Activated naive CD8-positive, alpha-beta T cell treated with anti-CD3 and anti-CD28 coated beads, Interleukin-2, amount 10 ng/mL, durations not matched to agents 7 days and 5 days (primary cell): ENCODE measurements around the gene KLF14. TPM values are rescaled to one million over a fixed set of nuclear protein-coding genes. Genes with fewer than 3 reads are reported as not detected.
"Not testable (repeated sequence)": the region's sequence is repeated elsewhere in the genome, so short reads cannot be mapped to it uniquely, and the experiment has no call there.

Experiments used
- ATAC-seq: fragments of 150-1000 bp; cut with Tn5 transposase; one replicate; pipeline ENCODE4 v1.10.0; 2021; ENCODE audit warnings: low read depth, moderate library complexity
- POLR2A ChIA-PET: fragments of 350-600 bp; sonication (Branson Sonifier 250); formaldehyde crosslinking; loops from one replicate; lab custom pipeline; 2021; ENCODE audit warnings: antibody characterized with exemption; lab: Charles Lee
- DNase-seq: peaks from one replicate; pipeline ENCODE4 v3.0.0; 2021
- H3K27ac Mint-ChIP-seq: one replicate; pipeline ENCODE4 v1.8.0; 2022; ENCODE audit warnings: mild to moderate bottlenecking, mixed read lengths
- H3K27me3 Mint-ChIP-seq: one replicate; pipeline ENCODE4 v1.8.0; 2022; ENCODE audit warnings: mild to moderate bottlenecking, moderate library complexity, mixed read lengths
- H3K36me3 Mint-ChIP-seq: one replicate; pipeline ENCODE4 v1.8.0; 2021; ENCODE audit warnings: mild to moderate bottlenecking, mixed read lengths
- H3K4me1 Mint-ChIP-seq: one replicate; pipeline ENCODE4 v1.8.0; 2021; ENCODE audit warnings: mixed read lengths
- H3K4me3 Mint-ChIP-seq: one replicate; pipeline ENCODE4 v1.8.0; 2022; ENCODE audit warnings: mild to moderate bottlenecking, moderate library complexity, mixed read lengths
- H3K9me3 Mint-ChIP-seq: one replicate; pipeline ENCODE4 v1.8.0; 2021; ENCODE audit warnings: mixed read lengths
- total RNA-seq, 2 experiments: library from RNA; stranded (reverse); gene quantifications; one replicate each; pipeline ENCODE4 v1.2.3, GENCODE V29; 2021

KLF14 gene
- not detected for total RNA-seq

- POLR2A ChIA-PET = interaction anchor here (0.5 kb wide), 1 partner anchor 343 kb away, joined by 3 read pairs; no protein-coding TSS in a partner anchor
- Mint-ChIP-seq H3K36me3 (no peaks in the 10 kb centered on the region), H3K4me1 (peaks cover 12% of the 10 kb centered on the region), H3K9me3 (peaks cover 4% of the 10 kb centered on the region), H3K27me3 (peaks cover 84% of the 10 kb centered on the region), H3K4me3 (peak within 1 kb of the TSS; percentile 82), H3K27ac (peak within 1 kb of the TSS; percentile 50)
- DNase-seq = peak; percentile 67
- ATAC-seq = peak; percentile 60
Measured at GRCh38 chr7:130733931-130734814, at the start of gene KLF14. Gene KLF14, minus strand, starts transcription at chr7:130734207. Its CDS starts 174 bp downstream, at chr7:130734033.

GRCh38 chr7:130781346-130781745 lies 47.3 kb upstream of the KLF14 start:
- H3K27ac Mint-ChIP-seq = no peak overlapping the region
- DNase-seq (no peak), ATAC-seq (no peak)
- peaks cover 35% of the 10 kb centered on the region for H3K27me3 Mint-ChIP-seq
- H3K4me3 Mint-ChIP-seq = no peak overlapping the region
- H3K4me1 Mint-ChIP-seq = no peaks in the 10 kb centered on the region
- H3K36me3 Mint-ChIP-seq = no peaks in the 10 kb centered on the region
- POLR2A ChIA-PET = no interaction called here
- H3K9me3 Mint-ChIP-seq = peaks cover 6% of the 10 kb centered on the region

DNA sequence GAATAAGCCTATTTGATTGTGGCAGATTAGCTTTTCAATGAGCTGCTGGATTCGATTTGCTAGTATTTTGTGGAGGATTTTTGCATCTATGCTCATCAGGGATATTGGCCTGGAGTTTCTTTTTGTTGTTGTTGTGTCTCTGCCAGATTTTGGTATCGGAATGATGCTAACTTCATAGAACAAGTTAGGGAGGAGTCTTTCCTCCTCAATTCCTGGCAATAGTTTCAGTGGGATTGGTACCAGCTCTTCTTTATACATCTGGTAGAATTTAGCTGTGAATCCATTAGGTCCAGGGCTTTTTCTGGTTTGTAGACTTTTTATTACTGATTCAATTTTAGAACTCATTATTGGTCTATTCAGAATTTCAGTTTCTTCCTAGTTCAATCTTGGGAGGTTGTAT lies 43.4 kb upstream of the KLF14 start:
- Mint-ChIP-seq H3K4me3 (no peak overlapping the region), H3K27ac (no peak overlapping the region), H3K27me3 (peaks cover 30% of the 10 kb centered on the region), H3K4me1 (no peaks in the 10 kb centered on the region), H3K9me3 (peaks cover 7% of the 10 kb centered on the region), H3K36me3 (no peaks in the 10 kb centered on the region)
- POLR2A ChIA-PET = no interaction called here
- DNase-seq = no peak
- no peak for ATAC-seq

DNA sequence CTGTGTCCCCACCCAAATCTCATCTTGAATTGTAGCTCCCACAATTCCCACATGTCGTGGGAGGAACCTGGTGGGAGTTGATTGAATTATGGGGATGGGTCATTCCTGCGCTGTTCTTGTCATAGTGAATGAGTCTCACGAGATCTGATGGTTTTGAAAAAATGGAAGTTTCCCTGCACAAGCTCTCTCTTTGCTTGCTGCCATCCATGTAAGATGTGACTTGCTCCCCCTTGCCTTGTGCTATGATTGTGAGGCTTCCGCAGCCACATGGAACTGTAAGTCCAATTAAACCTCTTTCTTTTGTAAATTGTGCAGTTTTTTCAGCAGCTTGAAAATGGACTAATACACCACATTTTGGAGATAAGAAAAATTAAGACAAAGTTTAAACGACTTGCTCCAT lies 38.4 kb upstream of the KLF14 start:
- H3K36me3 Mint-ChIP-seq, DNase-seq, POLR2A ChIA-PET, H3K4me1 Mint-ChIP-seq, H3K4me3 Mint-ChIP-seq, ATAC-seq, H3K27ac Mint-ChIP-seq: not testable (repeated sequence)
- H3K9me3 Mint-ChIP-seq = peaks cover 12% of the 10 kb centered on the region
- peaks cover 21% of the 10 kb centered on the region for H3K27me3 Mint-ChIP-seq

DNA sequence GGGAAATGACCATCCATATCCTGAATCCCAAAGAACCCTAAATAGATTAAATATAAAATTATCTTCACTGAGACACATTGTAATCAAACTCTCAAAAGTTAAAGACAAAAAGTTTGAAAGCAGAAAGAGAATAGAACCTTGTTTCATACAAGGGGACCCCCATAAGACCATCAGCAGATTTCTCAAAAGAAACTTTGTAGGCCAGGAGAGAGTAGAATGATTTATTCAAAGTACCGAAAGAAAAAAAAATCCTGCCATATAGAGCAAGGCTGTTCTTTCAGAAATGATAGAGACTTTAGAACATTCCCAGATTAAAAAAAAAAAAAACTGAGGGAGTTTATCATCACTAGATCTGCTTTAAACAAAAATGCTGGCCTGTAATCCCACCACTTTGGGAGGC lies 34.8 kb upstream of the KLF14 start:
- DNase-seq (no peak), ATAC-seq (no peak)
- H3K36me3 Mint-ChIP-seq = peaks cover 2% of the 10 kb centered on the region
- H3K27me3 Mint-ChIP-seq = peaks cover 21% of the 10 kb centered on the region
- POLR2A ChIA-PET = no interaction called here
- no peak overlapping the region for H3K4me3 Mint-ChIP-seq
- H3K9me3 Mint-ChIP-seq = peaks cover 13% of the 10 kb centered on the region
- no peak overlapping the region for H3K27ac Mint-ChIP-seq
- H3K4me1 Mint-ChIP-seq = no peaks in the 10 kb centered on the region

DNA sequence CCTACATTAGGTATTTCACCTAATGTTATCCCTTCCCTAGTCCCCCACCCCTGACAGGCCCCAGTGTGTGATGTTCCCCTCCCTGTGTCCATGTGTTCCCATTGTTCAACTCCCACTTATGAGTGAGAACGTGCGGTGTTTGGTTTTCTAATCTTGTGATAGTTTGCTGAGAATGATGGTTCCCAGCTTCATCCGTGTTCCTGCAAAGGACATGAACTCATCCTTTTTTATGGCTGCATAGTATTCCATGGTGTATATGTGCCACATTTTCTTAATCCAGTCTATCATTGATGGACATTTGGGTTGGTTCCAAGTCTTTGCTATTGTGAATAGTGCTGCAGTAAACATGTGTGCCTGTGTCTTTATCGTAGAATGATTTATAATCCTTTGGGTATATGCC lies 30.6 kb upstream of the KLF14 start:
- ATAC-seq, H3K9me3 Mint-ChIP-seq, H3K4me3 Mint-ChIP-seq, DNase-seq, H3K4me1 Mint-ChIP-seq, POLR2A ChIA-PET, H3K36me3 Mint-ChIP-seq, H3K27ac Mint-ChIP-seq: not testable (repeated sequence)
- H3K27me3 Mint-ChIP-seq = peaks cover 19% of the 10 kb centered on the region

DNA sequence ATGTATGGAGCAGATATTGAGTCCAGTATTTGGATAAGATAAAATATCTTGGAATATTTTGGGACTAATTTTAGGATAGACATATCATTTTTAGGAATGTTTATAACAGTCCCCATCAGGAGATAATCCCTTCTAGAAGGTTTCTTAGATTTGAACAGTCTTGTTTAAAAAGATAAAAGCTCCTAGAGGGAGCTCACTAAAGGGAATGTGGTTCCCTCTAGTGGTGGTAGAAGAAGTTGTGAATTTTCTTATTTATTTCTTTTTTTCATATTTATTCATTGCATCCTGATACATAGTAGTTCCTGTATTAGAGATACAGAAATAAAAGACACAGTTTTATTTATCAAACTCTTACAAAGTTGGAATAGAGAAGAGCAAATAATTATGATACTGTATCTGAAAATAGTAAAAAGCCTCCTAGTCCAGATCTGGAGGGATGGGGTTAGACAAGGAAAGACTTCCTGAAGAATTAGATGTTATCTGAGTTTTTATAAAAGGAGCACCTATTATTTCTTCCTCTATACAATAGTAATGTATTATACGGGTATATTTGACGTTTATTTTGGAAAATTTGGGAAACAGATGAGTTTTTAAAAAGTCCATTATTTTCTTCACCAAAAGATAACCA lies 24.5 kb upstream of the KLF14 start:
- DNase-seq = no peak
- Mint-ChIP-seq H3K9me3 (no peaks in the 10 kb centered on the region), H3K4me1 (no peaks in the 10 kb centered on the region), H3K36me3 (no peaks in the 10 kb centered on the region), H3K4me3 (no peak overlapping the region), H3K27me3 (peaks cover 12% of the 10 kb centered on the region), H3K27ac (no peak overlapping the region)
- peak; percentile 30 for ATAC-seq
- POLR2A ChIA-PET = interaction anchor here (0.7 kb wide), 1 partner anchor 686 kb away, joined by 4 read pairs; no protein-coding TSS in a partner anchor

DNA sequence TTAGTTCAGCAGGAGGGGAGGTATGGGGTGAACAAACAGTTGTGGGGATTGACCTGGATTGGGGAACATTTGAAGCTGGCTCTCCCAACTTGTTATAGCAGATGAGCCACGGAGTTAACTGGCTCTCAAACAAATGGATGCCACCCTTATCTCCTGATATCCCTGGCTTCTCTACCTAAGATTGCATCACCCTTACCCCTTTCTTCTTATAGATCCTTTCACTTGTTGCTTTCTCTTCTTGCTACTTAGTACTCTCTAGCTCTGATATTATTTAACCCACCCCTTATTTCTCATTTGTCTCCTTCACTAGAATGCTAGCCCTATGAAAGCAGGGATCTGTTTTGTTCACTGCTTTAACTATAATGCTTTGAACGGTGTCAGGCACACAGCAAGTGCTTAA lies 22.3 kb upstream of the KLF14 start:
- H3K4me1 Mint-ChIP-seq = no peaks in the 10 kb centered on the region
- DNase-seq (no peak), ATAC-seq (no peak)
- no peaks in the 10 kb centered on the region for H3K36me3 Mint-ChIP-seq
- no peak overlapping the region for H3K4me3 Mint-ChIP-seq
- POLR2A ChIA-PET = no interaction called here
- no peak overlapping the region for H3K27ac Mint-ChIP-seq
- peaks cover 12% of the 10 kb centered on the region for H3K27me3 Mint-ChIP-seq
- no peaks in the 10 kb centered on the region for H3K9me3 Mint-ChIP-seq

GRCh38 chr7:130752424-130752823 lies 18.4 kb upstream of the KLF14 start:
- peaks cover 25% of the 10 kb centered on the region for H3K27me3 Mint-ChIP-seq
- no peaks in the 10 kb centered on the region for H3K36me3 Mint-ChIP-seq
- H3K4me1 Mint-ChIP-seq = no peaks in the 10 kb centered on the region
- no peak for DNase-seq
- no peak overlapping the region for H3K27ac Mint-ChIP-seq
- POLR2A ChIA-PET = no interaction called here
- no peaks in the 10 kb centered on the region for H3K9me3 Mint-ChIP-seq
- ATAC-seq = no peak
- no peak overlapping the region for H3K4me3 Mint-ChIP-seq

- Mint-ChIP-seq H3K27ac (no peak overlapping the region), H3K27me3 (peaks cover 36% of the 10 kb centered on the region), H3K4me1 (no peaks in the 10 kb centered on the region), H3K36me3 (no peaks in the 10 kb centered on the region), H3K9me3 (no peaks in the 10 kb centered on the region), H3K4me3 (no peak overlapping the region)
- no peak for ATAC-seq
- DNase-seq = no peak
- POLR2A ChIA-PET = no interaction called here
Measured at GRCh38 chr7:130750755-130751154, 16.7 kb upstream of the KLF14 start.

- H3K9me3 Mint-ChIP-seq = no peaks in the 10 kb centered on the region
- no peaks in the 10 kb centered on the region for H3K36me3 Mint-ChIP-seq
- no peak overlapping the region for H3K27ac Mint-ChIP-seq
- ATAC-seq (no peak), DNase-seq (no peak)
- H3K4me3 Mint-ChIP-seq = no peak overlapping the region
- POLR2A ChIA-PET = no interaction called here
- peaks cover 54% of the 10 kb centered on the region for H3K27me3 Mint-ChIP-seq
- no peaks in the 10 kb centered on the region for H3K4me1 Mint-ChIP-seq
Measured at GRCh38 chr7:130748531-130749389, 14.8 kb upstream of the KLF14 start.

GRCh38 chr7:130741331-130741995 lies 7.5 kb upstream of the KLF14 start:
- no peaks in the 10 kb centered on the region for H3K9me3 Mint-ChIP-seq
- ATAC-seq = no peak
- H3K4me3 Mint-ChIP-seq = no peak overlapping the region
- H3K27ac Mint-ChIP-seq = no peak overlapping the region
- no peaks in the 10 kb centered on the region for H3K4me1 Mint-ChIP-seq
- POLR2A ChIA-PET = no interaction called here
- DNase-seq = no peak
- no peaks in the 10 kb centered on the region for H3K36me3 Mint-ChIP-seq
- H3K27me3 Mint-ChIP-seq = peaks cover 50% of the 10 kb centered on the region

- POLR2A ChIA-PET = no interaction called here
- Mint-ChIP-seq H3K9me3 (no peaks in the 10 kb centered on the region), H3K4me3 (no peak overlapping the region), H3K27ac (no peak overlapping the region), H3K4me1 (no peaks in the 10 kb centered on the region), H3K36me3 (no peaks in the 10 kb centered on the region), H3K27me3 (peaks cover 53% of the 10 kb centered on the region)
- DNase-seq = no peak
- no peak for ATAC-seq
Measured at GRCh38 chr7:130740606-130741005, 6.6 kb upstream of the KLF14 start.
